HepG2 (cell line): ENCODE measurements around the gene RETREG2. TPM values are rescaled to one million over a fixed set of nuclear protein-coding genes. Genes with fewer than 3 reads are reported as not detected.
A peak's percentile ranks its signal among the peaks of the same experiment; 100 is the strongest.

ENCODE experiments used
- ARID5B ChIP-seq: IDR thresholded peaks from 2 replicates; pipeline ENCODE4 v1.4.0; 2020; ENCODE audit warnings: mild to moderate bottlenecking, missing genetic modification reagents
- FUBP1 ChIP-seq: sonication (generic); formaldehyde crosslinking; IDR thresholded peaks from 2 replicates; pipeline ENCODE4 v1.5.1; 2020; ENCODE audit warnings: missing genetic modification reagents, mild to moderate bottlenecking, borderline replicate concordance
- MED8 ChIP-seq: sonication (generic); formaldehyde crosslinking; IDR thresholded peaks from 2 replicates; pipeline ENCODE4 v1.8.1; 2023; ENCODE audit warnings: mild to moderate bottlenecking, missing genetic modification reagents; ENCODE audit not compliant: insufficient replicate concordance
- RARA ChIP-seq: IDR thresholded peaks from 2 replicates; pipeline ENCODE4 v1.6.1; 2016; ENCODE audit warnings: missing genetic modification reagents, missing compliant biosample characterization
- RERE ChIP-seq: IDR thresholded peaks from 2 replicates; pipeline ENCODE4 v1.6.1; 2016; ENCODE audit warnings: low read depth, missing genetic modification reagents, missing compliant biosample characterization
- SAP130 ChIP-seq: IDR thresholded peaks from 2 replicates; pipeline ENCODE4 v1.6.1; 2016; ENCODE audit warnings: low read depth
- ZNF430 ChIP-seq: sonication (generic); formaldehyde crosslinking; IDR thresholded peaks from 2 replicates; pipeline ENCODE4 v1.9.0; 2021; ENCODE audit warnings: mild to moderate bottlenecking, missing genetic modification reagents
- polyA plus RNA-seq, 8 experiments: library from polyadenylated mRNA; depleted of rRNA in 3 of 8; stranded (reverse) in 7 of 8; unstranded in 1 of 8; fragments of >200 nt; fragmentation: Illumina TruSeq in 4 of 8; extraction: Trizol in 4 of 8; gene quantifications; 2 replicates each; pipeline versions ENCODE4 v1.2.1 to v1.2.3, GENCODE V29; 2011 to 2016; ENCODE audit warnings: low read depth in 4 of 8, missing spikeins in 1 of 8, mixed read lengths in 1 of 8; ENCODE audit not compliant: insufficient read depth in 1 of 8
- total RNA-seq, 5 experiments: library from RNA; depleted of rRNA; stranded (reverse); fragments of >200 nt; fragmentation: Illumina TruSeq; extraction: Trizol; gene quantifications; 2 replicates each; pipeline ENCODE4 v1.2.3, GENCODE V29; 2016; ENCODE audit warnings: low read depth in 1 of 5

The RETREG2 gene
- total and polyA plus RNA-seq, 2 of the 13 experiments (the other 11 are each of a cell fraction or from before 2014, with no cell fraction given) = 86.0 to 134 TPM

GRCh38 chr2:219131327-219131726, 46.7 kb upstream of the RETREG2 start (continued):
- TF ChIP-seq ARID5B (CRISPR knock-in tag) (peak; percentile 63), SAP130 (0 out of 2 replicates have a peak, but pooled peaks have one; percentile 16), FUBP1 (CRISPR knock-in tag) (no peak), ZNF430 (CRISPR knock-in tag) (no peak), RARA (CRISPR knock-in tag) (peak; percentile 68), MED8 (no peak), RERE (CRISPR knock-in tag) (peak; percentile 56; the same call in 1 of the 2 replicates)
